Measurements from ENCODE around the gene RCAN2. TPM values are rescaled to one million over a fixed set of nuclear protein-coding genes. Genes with fewer than 3 reads are reported as not detected.
"Not testable (repeated sequence)": the region's sequence is repeated elsewhere in the genome, so short reads cannot be mapped to it uniquely, and the experiment has no call there.

The RCAN2 gene
- total and polyA plus RNA-seq, 2 donors (not counting 1 experiment from before 2014, with no cell fraction given), result not detected

DNA sequence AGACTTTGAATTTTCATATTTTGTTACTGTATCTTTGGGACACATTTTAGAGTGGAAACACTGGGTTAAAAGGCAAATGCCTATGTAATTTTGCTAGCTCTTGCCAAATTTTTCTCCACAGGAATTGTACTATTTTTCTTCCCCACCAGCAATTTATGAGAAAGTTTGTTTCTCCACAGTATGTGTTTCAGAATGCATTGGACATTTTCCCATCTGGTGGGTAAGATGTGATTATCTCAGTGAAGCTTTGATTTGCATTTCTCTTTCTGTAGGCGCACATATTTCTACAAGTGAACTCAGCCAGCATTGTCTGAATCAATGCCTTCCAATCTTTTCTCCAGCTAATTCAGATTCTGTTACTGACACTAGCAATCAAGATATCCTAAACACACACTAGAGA is 157.8 kb downstream of the RCAN2 start:
- no peak overlapping the region for H3K4me3 ChIP-seq (ENCODE audit: control extremely low read depth in 1 of 5, extremely low read depth in 1 of 5, insufficient read depth in 1 of 5, low read depth in 2 of 5, low read length in 4 of 5)
- H3K36me3 ChIP-seq (replicated peaks in 1 of 2; ENCODE audit: control extremely low read depth in 1 of 2, control insufficient read depth in 1 of 2, extremely low read depth in 1 of 2, insufficient read depth in 2 of 2, low read length in 1 of 2), result no peaks in the 10 kb centered on the region
- CTCF ChIA-PET, result no interaction called here
- DNase-seq (no peak), ATAC-seq (ENCODE audit: low read depth) (no peak)
- no CpG with 5 or more reads among the region's 1 CpG for WGBS (ENCODE audit: insufficient coverage)
- peaks cover 0 to 7% (median 2%) of the 10 kb centered on the region in 4 experiments for H3K27me3 ChIP-seq (replicated peaks in 1 of 4; ENCODE audit: control extremely low read depth in 1 of 4, control insufficient read depth in 3 of 4, insufficient read depth in 4 of 4, low read length in 3 of 4)
- no peak overlapping the region for H3K27ac Mint-ChIP-seq
- no peaks in the 10 kb centered on the region for H3K79me2 ChIP-seq (ENCODE audit: control insufficient read depth, insufficient read depth, low read length)
- peaks cover 22% of the 10 kb centered on the region for H3K27me3 Mint-ChIP-seq
- H3K4me1 ChIP-seq (ENCODE audit: control insufficient read depth in 2 of 2, insufficient read depth in 2 of 2, low read length in 2 of 2), result no peaks in the 10 kb centered on the region
- H3K27ac ChIP-seq (ENCODE audit: low read length in 2 of 2), result no peak overlapping the region
- no peaks in the 10 kb centered on the region for H3K9me3 ChIP-seq (ENCODE audit: control extremely low read depth in 1 of 3, control insufficient read depth in 2 of 3, insufficient read depth in 1 of 3, low read length in 2 of 3)
- H3K4me1 Mint-ChIP-seq, result no peaks in the 10 kb centered on the region
- intact Hi-C loops (cut with micrococcal nuclease), result no loop called here
- no peak overlapping the region for H3K4me2 ChIP-seq (replicated peaks; ENCODE audit: low read depth, low read length, poor library complexity, severe bottlenecking)
- H3K4me3 Mint-ChIP-seq, result no peak overlapping the region
- POLR2A ChIA-PET, result no interaction called here
- TF ChIP-seq EZH2 (IDR thresholded peaks at IDR 0.05; ENCODE audit: borderline replicate concordance, insufficient read depth, low read depth, low read length, poor library complexity, severe bottlenecking), result no peak
- TF ChIP-seq, protein P1, sequence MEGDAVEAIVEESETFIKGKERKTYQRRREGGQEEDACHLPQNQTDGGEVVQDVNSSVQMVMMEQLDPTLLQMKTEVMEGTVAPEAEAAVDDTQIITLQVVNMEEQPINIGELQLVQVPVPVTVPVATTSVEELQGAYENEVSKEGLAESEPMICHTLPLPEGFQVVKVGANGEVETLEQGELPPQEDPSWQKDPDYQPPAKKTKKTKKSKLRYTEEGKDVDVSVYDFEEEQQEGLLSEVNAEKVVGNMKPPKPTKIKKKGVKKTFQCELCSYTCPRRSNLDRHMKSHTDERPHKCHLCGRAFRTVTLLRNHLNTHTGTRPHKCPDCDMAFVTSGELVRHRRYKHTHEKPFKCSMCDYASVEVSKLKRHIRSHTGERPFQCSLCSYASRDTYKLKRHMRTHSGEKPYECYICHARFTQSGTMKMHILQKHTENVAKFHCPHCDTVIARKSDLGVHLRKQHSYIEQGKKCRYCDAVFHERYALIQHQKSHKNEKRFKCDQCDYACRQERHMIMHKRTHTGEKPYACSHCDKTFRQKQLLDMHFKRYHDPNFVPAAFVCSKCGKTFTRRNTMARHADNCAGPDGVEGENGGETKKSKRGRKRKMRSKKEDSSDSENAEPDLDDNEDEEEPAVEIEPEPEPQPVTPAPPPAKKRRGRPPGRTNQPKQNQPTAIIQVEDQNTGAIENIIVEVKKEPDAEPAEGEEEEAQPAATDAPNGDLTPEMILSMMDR (IDR thresholded peaks at IDR 0.05), result no peak
- H3K9ac ChIP-seq (ENCODE audit: low read length), result no peak overlapping the region
- no peaks in the 10 kb centered on the region for H4K20me1 ChIP-seq (ENCODE audit: control insufficient read depth, insufficient read depth, low read length, poor library complexity, severe bottlenecking)
- H3K9me3 Mint-ChIP-seq (ENCODE audit: insufficient read depth), result no peaks in the 10 kb centered on the region
- H2AFZ ChIP-seq (ENCODE audit: insufficient read depth, low read depth, low read length, poor library complexity, severe bottlenecking), result no peak overlapping the region

DNA sequence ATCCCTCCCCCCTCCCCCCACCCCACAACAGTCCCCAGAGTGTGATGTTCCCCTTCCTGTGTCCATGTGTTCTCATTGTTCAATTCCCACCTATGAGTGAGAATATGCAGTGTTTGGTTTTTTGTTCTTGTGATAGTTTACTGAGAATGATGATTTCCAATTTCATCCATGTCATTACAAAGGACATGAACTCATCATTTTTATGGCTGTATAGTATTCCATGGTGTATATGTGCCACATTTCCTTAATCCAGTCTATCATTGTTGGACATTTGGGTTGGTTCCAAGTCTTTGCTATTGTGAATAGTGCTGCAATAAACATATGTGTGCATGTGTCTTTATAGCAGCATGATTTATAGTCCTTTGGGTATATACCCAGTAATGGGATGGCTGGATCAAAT is 158.8 kb downstream of the RCAN2 start:
- H3K27me3 Mint-ChIP-seq, result peaks cover 22% of the 10 kb centered on the region
- H3K9ac ChIP-seq (ENCODE audit: low read length); H3K79me2 ChIP-seq (ENCODE audit: control insufficient read depth, insufficient read depth, low read length); intact Hi-C loops (cut with micrococcal nuclease); H3K9me3 Mint-ChIP-seq (ENCODE audit: insufficient read depth); H2AFZ ChIP-seq (ENCODE audit: insufficient read depth, low read depth, low read length, poor library complexity, severe bottlenecking); H3K36me3 ChIP-seq (replicated peaks in 1 of 2; ENCODE audit: control extremely low read depth in 1 of 2, control insufficient read depth in 1 of 2, extremely low read depth in 1 of 2, insufficient read depth in 2 of 2, low read length in 1 of 2); H3K4me3 ChIP-seq (ENCODE audit: control extremely low read depth in 1 of 5, extremely low read depth in 1 of 5, insufficient read depth in 1 of 5, low read depth in 2 of 5, low read length in 4 of 5); H3K4me1 Mint-ChIP-seq; H4K20me1 ChIP-seq (ENCODE audit: control insufficient read depth, insufficient read depth, low read length, poor library complexity, severe bottlenecking); H3K27me3 ChIP-seq (replicated peaks in 1 of 4; ENCODE audit: control extremely low read depth in 1 of 4, control insufficient read depth in 3 of 4, insufficient read depth in 4 of 4, low read length in 3 of 4); H3K27ac ChIP-seq (ENCODE audit: low read length in 2 of 2); H3K4me3 Mint-ChIP-seq; ATAC-seq (ENCODE audit: low read depth); H3K4me1 ChIP-seq (ENCODE audit: control insufficient read depth in 2 of 2, insufficient read depth in 2 of 2, low read length in 2 of 2); H3K9me3 ChIP-seq (ENCODE audit: control extremely low read depth in 1 of 3, control insufficient read depth in 2 of 3, insufficient read depth in 1 of 3, low read length in 2 of 3); H3K4me2 ChIP-seq (replicated peaks; ENCODE audit: low read depth, low read length, poor library complexity, severe bottlenecking); H3K27ac Mint-ChIP-seq; POLR2A ChIA-PET; CTCF ChIA-PET; DNase-seq: not testable (repeated sequence)

All from B cell (primary cell).